Smooth muscle cell (in vitro differentiated cells): ENCODE measurements around the gene TMCC1. TPM values are rescaled to one million over a fixed set of nuclear protein-coding genes. Genes with fewer than 3 reads are reported as not detected.

Experiments used
- DNase-seq: peaks from one replicate; lab custom pipeline; 2025; ENCODE audit not compliant: unreplicated experiment; lab: John Stamatoyannopoulos, UW
- H2AFZ ChIP-seq: fragments of 200-600 bp; sonication (generic); 2 replicates; pipeline ENCODE4 v1.6.0; 2016; ENCODE audit warnings: antibody characterized with exemption, low read depth, mild to moderate bottlenecking
- H3F3A ChIP-seq: fragments of 200-600 bp; sonication (generic); 2 replicates; pipeline ENCODE4 v1.6.0; 2017; ENCODE audit warnings: antibody characterized with exemption, low read depth
- H3K27ac ChIP-seq: fragments of 200-600 bp; sonication (generic); 2 replicates; pipeline ENCODE4 v1.5.1; 2016; ENCODE audit warnings: low read depth, mild to moderate bottlenecking
- H3K27me3 ChIP-seq: fragments of 200-600 bp; sonication (generic); 2 replicates; pipeline ENCODE4 v1.6.1; 2016; ENCODE audit warnings: low read depth, mild to moderate bottlenecking
- H3K36me3 ChIP-seq: fragments of 200-600 bp; sonication (generic); 2 replicates; pipeline ENCODE4 v1.5.1; 2016; ENCODE audit warnings: low read depth
- H3K4me1 ChIP-seq: fragments of 200-600 bp; sonication (generic); 2 replicates; pipeline ENCODE4 v1.5.1; 2016; ENCODE audit warnings: low read depth
- H3K4me2 ChIP-seq: fragments of 200-600 bp; sonication (generic); 2 replicates; pipeline ENCODE4 v1.6.0; 2016; ENCODE audit warnings: mild to moderate bottlenecking
- H3K4me3 ChIP-seq: fragments of 200-600 bp; sonication (generic); 2 replicates; pipeline ENCODE4 v1.5.1; 2016; ENCODE audit warnings: mild to moderate bottlenecking
- H3K79me2 ChIP-seq: fragments of 200-600 bp; sonication (generic); 2 replicates; pipeline ENCODE4 v1.6.0; 2016; ENCODE audit warnings: low read depth, mild to moderate bottlenecking
- H3K9ac ChIP-seq: fragments of 200-600 bp; sonication (generic); 2 replicates; pipeline ENCODE4 v1.6.0; 2016; ENCODE audit warnings: low read depth
- H3K9me3 ChIP-seq: fragments of 200-600 bp; sonication (generic); replicated peaks from 2 replicates; pipeline ENCODE4 v1.5.1; 2016; ENCODE audit warnings: low read depth
- H4K20me1 ChIP-seq: fragments of 200-600 bp; sonication (generic); 2 replicates; pipeline ENCODE4 v1.6.0; 2016; ENCODE audit warnings: low read depth
- WGBS: methylation state at CpG from one replicate; pipeline ENCODE4 v1.1.7; 2016; ENCODE audit warnings: low lambda C conversion rate; 5-methylcytosine and 5-hydroxymethylcytosine counted together
- polyA plus RNA-seq: library from polyadenylated mRNA; unstranded; fragments of >200 nt; fragmentation: Nextera tagmentation; extraction: Ambion mirVana; gene quantifications from 2 replicates; pipeline ENCODE4 v1.2.1, GENCODE V29; 2016
- total RNA-seq: library from RNA; depleted of rRNA; stranded (reverse); fragments of >200 nt; gene quantifications from 2 replicates; pipeline ENCODE4 v1.2.3, GENCODE V29; 2014
- TF ChIP-seq, protein P1 (sequence below): fragments of 200-600 bp; sonication (generic); IDR thresholded peaks from 2 replicates; pipeline ENCODE4 v1.5.1; 2017; ENCODE audit warnings: borderline replicate concordance, mild to moderate bottlenecking, antibody characterized with exemption; ENCODE audit not compliant: insufficient read depth, poor library complexity, severe bottlenecking

Gene TMCC1
- total and polyA plus RNA-seq, 2 experiments from 2014 or later: 5.3 to 17.8 TPM

GRCh38 chr3:129604767-129605166 is 288.7 kb downstream of the TMCC1 start:
- Histone ChIP-seq H3K4me2 (peak overlapping the region; percentile 96), H3K4me1 (peaks cover 29% of the 10 kb centered on the region), H3K9me3 (no peaks in the 10 kb centered on the region), H3K27ac (no peak overlapping the region), H2AFZ (no peak overlapping the region), H4K20me1 (peaks cover 56% of the 10 kb centered on the region), H3K79me2 (peaks cover 65% of the 10 kb centered on the region), H3K9ac (no peak overlapping the region), H3F3A (peaks cover 33% of the 10 kb centered on the region), H3K27me3 (no peaks in the 10 kb centered on the region), H3K36me3 (no peaks in the 10 kb centered on the region), H3K4me3 (peak overlapping the region; percentile 64)
- TF ChIP-seq, protein P1, sequence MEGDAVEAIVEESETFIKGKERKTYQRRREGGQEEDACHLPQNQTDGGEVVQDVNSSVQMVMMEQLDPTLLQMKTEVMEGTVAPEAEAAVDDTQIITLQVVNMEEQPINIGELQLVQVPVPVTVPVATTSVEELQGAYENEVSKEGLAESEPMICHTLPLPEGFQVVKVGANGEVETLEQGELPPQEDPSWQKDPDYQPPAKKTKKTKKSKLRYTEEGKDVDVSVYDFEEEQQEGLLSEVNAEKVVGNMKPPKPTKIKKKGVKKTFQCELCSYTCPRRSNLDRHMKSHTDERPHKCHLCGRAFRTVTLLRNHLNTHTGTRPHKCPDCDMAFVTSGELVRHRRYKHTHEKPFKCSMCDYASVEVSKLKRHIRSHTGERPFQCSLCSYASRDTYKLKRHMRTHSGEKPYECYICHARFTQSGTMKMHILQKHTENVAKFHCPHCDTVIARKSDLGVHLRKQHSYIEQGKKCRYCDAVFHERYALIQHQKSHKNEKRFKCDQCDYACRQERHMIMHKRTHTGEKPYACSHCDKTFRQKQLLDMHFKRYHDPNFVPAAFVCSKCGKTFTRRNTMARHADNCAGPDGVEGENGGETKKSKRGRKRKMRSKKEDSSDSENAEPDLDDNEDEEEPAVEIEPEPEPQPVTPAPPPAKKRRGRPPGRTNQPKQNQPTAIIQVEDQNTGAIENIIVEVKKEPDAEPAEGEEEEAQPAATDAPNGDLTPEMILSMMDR: no peak
- DNase-seq: no peak
- 13% methylated on average over 11 of the region's 12 CpGs for WGBS

DNA sequence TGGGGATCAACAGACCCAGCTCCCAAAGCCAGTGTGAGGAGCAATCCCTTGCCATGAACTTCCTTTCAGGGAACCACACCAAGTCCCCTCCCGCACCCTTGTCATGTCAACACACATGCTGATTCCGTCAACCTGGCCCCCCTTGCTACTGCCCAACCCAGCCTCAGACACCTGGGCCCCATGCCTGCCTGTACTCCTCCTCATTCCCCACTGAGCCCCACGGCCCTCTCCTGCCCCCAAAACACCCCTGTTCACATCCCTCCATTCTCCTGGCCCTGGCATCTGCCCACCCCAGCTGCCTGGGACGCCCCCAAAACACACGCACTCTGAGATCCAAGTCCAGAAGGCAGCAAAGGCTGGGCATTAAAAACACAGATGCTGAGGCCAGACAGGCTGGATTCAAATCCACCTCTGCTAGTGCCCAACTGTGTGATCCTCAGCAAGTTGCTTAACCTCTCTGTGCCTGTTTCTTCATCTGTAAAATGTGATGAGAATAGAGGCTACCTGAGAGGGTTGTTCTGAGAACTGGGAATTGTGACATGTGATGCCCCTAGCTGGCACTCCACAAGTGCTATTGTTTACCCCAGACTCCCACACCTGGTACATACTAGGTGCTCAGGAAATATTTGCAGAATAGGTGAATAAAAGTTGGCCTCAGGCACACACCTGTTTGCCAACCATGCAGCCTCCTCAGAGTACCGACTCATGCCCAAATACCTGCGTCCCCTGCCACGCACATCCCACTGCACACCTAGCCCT is 289.3 kb downstream of the TMCC1 start:
- Histone ChIP-seq H3K36me3 (no peaks in the 10 kb centered on the region), H3K4me1 (peaks cover 30% of the 10 kb centered on the region), H4K20me1 (peaks cover 56% of the 10 kb centered on the region), H3F3A (peaks cover 27% of the 10 kb centered on the region), H3K9me3 (no peaks in the 10 kb centered on the region), H3K27me3 (no peaks in the 10 kb centered on the region), H2AFZ (no peak overlapping the region), H3K79me2 (peaks cover 70% of the 10 kb centered on the region), H3K4me3 (peak overlapping the region; percentile 64), H3K27ac (peak overlapping the region; percentile 84), H3K9ac (no peak overlapping the region), H3K4me2 (peak overlapping the region; percentile 96)
- WGBS: 55% methylated on average over 8 of the region's 8 CpGs
- TF ChIP-seq, protein P1: no peak
- DNase-seq: no peak

GRCh38 chr3:129603561-129603942 is 290.0 kb downstream of the TMCC1 start:
- Histone ChIP-seq H4K20me1 (peaks cover 56% of the 10 kb centered on the region), H3K79me2 (peaks cover 76% of the 10 kb centered on the region), H2AFZ (no peak overlapping the region)

More at GRCh38 chr3:129603561-129603942, 290.0 kb downstream of the TMCC1 start:
- Histone ChIP-seq H3K4me3 (peak overlapping the region; percentile 64), H3K9ac (no peak overlapping the region), H3F3A (peaks cover 27% of the 10 kb centered on the region), H3K9me3 (no peaks in the 10 kb centered on the region), H3K4me1 (peaks cover 30% of the 10 kb centered on the region), H3K4me2 (peak overlapping the region; percentile 96), H3K36me3 (no peaks in the 10 kb centered on the region), H3K27ac (peak overlapping the region; percentile 84), H3K27me3 (no peaks in the 10 kb centered on the region)
- TF ChIP-seq, protein P1: no peak
- WGBS: 4% methylated on average over 7 of the region's 7 CpGs
- DNase-seq: peak; percentile 41
